Immature natural killer cell (primary cell): ENCODE data around the gene PRR20C. TPM values are rescaled to one million over a fixed set of nuclear protein-coding genes. Genes with fewer than 3 reads are reported as not detected.

Experiments
- polyA plus RNA-seq, 3 donors: library from polyadenylated mRNA; unstranded; fragments of 300-500 nt; fragmentation: Illumina TruSeq; gene quantifications; one replicate each; pipeline ENCODE4 v1.2.3, GENCODE V29; 2021

Gene PRR20C
- polyA plus RNA-seq, 3 donors from 2014 or later = not detected

Other genes starting within 250 kb of the PRR20C start
- gene PRR20A, start 13.1 kb upstream of the PRR20C start, polyA plus RNA-seq = not detected
- not detected for gene PRR20B, start 6.6 kb upstream of the PRR20C start, polyA plus RNA-seq
- gene PRR20D, start 6.6 kb downstream of the PRR20C start, polyA plus RNA-seq = not detected
- not detected for gene PRR20E, start 13.1 kb downstream of the PRR20C start, polyA plus RNA-seq